A549 treated with RU486 at 1 μM for 4 hours (cell line): ENCODE measurements around the gene PRLR. TPM values are rescaled to one million over a fixed set of nuclear protein-coding genes. Genes with fewer than 3 reads are reported as not detected.

Source experiments
- total RNA-seq: library from RNA; stranded (reverse); fragments of 200-300 nt; extraction: Qiagen RNA extraction; gene quantifications from 5 replicates; pipeline ENCODE4 v1.2.3, GENCODE V29; 2022; ENCODE audit warnings: low read depth

PRLR gene
- total RNA-seq = 0.01 to 0.29 TPM (median 0.14 TPM) in 4 of 5 replicates, not detected in the other

GRCh38 chr5:35230038-35230611 lies at the start of gene PRLR:
TSS of gene PRLR (minus strand) at chr5:35230487. CDS start at chr5:35089620, 140,867 bp downstream.

GRCh38 chr5:35047785-35048404 lies 182.4 kb downstream of the PRLR start, which contains the start of gene AGXT2:
TSS of gene AGXT2 (minus strand) at chr5:35047949. CDS start at chr5:35047892, 57 bp downstream.

Other genes starting within 250 kb of the PRLR start
- gene AGXT2, start 182.5 kb downstream of the PRLR start, total RNA-seq = not detected in 5 replicates